MM.1S (cell line): Measurements from ENCODE around the gene PLEKHM3.

Source experiments
- EZH2 ChIP-seq: fragments of 300-600 bp; sonication (generic); optimal IDR thresholded peaks from 2 replicates; pipeline ENCODE3; 2017; ENCODE audit warnings: low read depth, mild to moderate bottlenecking, antibody characterized with exemption, low read length, mixed read lengths
- EZH2phosphoT487 ChIP-seq: fragments of 300-600 bp; sonication (generic); IDR thresholded peaks from 2 replicates; pipeline ENCODE4 v1.6.1; 2018; ENCODE audit warnings: antibody characterized with exemption, low read length
- TF ChIP-seq, protein P1 (sequence below): fragments of 300-600 bp; sonication (generic); IDR thresholded peaks from 2 replicates; pipeline ENCODE4 v1.5.1; 2016; ENCODE audit warnings: antibody characterized with exemption, low read length, mixed read lengths

DNA sequence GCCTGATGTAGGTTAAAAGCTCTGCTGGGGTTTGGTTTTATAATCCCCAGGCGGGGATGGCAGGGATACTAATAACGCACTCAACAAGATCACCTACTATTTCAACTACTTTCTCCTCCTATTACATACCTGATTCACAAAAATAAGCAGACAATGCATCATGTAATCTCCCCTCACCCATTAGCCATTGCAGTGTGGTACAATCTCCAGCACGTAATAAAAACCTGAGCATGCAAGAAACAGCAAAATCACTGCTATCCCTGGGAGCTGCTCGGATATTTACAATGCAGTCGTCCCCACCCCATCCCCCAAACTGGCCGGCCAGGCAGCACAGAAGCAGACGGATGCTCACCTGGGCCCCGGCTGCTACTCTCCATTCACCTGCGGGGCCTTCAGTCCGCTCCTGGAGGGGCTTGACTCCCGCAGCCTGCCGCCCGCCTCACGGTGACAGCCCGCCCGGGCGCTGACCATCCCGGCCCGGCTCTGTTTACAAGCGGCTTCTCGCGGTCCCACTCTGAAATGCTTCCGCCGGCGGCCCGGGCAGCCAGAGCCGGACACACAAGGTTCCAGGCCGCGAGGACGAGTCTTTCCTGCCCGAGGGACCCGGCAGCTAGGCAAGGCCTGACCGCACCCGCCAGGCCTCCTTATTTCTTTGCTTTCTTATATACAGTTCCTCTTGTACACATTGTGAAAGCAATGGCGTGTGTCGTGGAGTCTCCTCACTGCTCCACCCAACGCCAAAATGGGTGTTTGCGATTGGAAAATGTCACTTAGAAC lies at the start of gene PLEKHM3:
- TF ChIP-seq, protein P1, sequence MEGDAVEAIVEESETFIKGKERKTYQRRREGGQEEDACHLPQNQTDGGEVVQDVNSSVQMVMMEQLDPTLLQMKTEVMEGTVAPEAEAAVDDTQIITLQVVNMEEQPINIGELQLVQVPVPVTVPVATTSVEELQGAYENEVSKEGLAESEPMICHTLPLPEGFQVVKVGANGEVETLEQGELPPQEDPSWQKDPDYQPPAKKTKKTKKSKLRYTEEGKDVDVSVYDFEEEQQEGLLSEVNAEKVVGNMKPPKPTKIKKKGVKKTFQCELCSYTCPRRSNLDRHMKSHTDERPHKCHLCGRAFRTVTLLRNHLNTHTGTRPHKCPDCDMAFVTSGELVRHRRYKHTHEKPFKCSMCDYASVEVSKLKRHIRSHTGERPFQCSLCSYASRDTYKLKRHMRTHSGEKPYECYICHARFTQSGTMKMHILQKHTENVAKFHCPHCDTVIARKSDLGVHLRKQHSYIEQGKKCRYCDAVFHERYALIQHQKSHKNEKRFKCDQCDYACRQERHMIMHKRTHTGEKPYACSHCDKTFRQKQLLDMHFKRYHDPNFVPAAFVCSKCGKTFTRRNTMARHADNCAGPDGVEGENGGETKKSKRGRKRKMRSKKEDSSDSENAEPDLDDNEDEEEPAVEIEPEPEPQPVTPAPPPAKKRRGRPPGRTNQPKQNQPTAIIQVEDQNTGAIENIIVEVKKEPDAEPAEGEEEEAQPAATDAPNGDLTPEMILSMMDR, result no peak
- TF ChIP-seq EZH2 (no peak), EZH2phosphoT487 (no peak)
